Epithelial cell of esophagus (primary cell): Measurements from ENCODE around the gene HSPG2.
"Not testable (repeated sequence)": the region's sequence is repeated elsewhere in the genome, so short reads cannot be mapped to it uniquely, and the experiment has no call there.

Experiments
- DNase-seq: peaks from one replicate; pipeline ENCODE4 v3.0.0; 2010; ENCODE audit warnings: low read depth
- H3K4me3 ChIP-seq: 2 replicates; pipeline ENCODE4 v1.5.1; 2011; ENCODE audit warnings: mild to moderate bottlenecking, low read length, control low read depth
- CTCF ChIP-seq: IDR thresholded peaks from 2 replicates; pipeline ENCODE4 v1.5.1; 2011; ENCODE audit warnings: low read depth, mild to moderate bottlenecking, low read length, control low read depth, inconsistent platforms; ENCODE audit not compliant: insufficient read depth; ENCODE audit errors: missing control alignments

HSPG2 gene

GRCh38 chr1:21833392-21833976 lies 103.6 kb downstream of the HSPG2 start:
- no peak for DNase-seq
- no peak overlapping the region for H3K4me3 ChIP-seq
- TF ChIP-seq CTCF = no peak

DNA sequence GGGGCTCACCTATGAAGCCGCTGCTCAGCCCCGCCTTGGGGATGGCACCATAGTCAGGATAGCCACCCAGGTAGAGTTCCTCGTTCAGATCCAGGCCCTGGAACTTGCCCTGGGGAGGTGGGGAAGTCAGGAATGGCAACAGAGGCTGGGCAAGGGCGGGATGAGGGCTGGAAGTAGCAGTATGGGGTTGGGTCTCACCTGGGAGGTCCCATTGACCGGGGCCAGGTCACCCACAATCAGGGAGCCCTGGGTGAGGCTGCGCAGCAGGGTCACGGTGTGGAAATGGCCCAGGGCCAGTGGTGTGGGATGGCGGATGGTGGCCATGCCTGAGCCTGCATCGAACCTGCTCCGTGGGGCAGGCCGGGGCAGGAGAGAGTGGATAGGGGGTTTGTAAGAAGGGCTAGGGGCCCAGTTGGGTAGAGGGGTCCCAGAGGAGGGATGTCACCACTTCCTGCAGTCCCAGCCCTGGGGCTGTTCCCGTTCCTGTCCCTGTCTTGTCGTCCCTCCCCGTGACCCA lies 105.6 kb downstream of the HSPG2 start:
- no peak overlapping the region for H3K4me3 ChIP-seq
- no peak for DNase-seq
- no peak for TF ChIP-seq CTCF

DNA sequence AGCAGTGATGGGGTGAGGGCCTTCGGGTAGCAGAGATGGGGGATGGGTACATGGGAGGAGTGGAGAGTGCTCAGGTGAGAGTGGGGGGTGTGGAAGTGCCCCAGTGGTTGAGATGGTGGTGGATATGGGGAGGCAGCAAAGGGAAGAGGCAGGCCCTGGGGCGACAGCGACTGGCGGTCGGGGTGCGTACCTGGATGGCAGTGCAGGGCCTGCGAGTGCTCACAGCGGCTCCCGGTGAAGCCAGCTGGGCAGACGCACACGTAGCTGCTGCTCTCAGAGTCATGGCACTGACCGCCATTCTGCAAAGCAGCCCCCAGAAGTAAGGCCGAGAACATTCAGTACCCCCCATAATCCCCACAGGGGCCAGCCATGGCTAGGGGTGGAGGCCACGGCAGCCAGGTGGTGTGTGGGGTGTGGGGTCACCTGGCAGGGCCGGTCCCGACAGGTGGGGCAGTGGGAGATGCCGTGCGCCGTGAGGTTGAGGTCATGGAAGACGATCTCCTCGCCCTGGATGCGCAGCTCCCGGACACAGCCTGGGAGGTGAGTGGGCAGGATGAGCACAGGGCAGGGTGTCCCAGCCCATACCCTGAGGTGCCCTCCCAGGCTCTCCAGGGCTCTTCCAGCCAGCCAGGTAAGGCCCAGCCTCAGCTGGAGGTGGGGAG lies 106.2 kb downstream of the HSPG2 start:
- DNase-seq = no peak
- TF ChIP-seq CTCF = no peak
- H3K4me3 ChIP-seq = no peak overlapping the region

- no peak for DNase-seq
- no peak overlapping the region for H3K4me3 ChIP-seq
- no peak for TF ChIP-seq CTCF
Observed at GRCh38 chr1:21829294-21829693, 107.8 kb downstream of the HSPG2 start.

- no peak for DNase-seq
- no peak overlapping the region for H3K4me3 ChIP-seq
- TF ChIP-seq CTCF = no peak
Observed at GRCh38 chr1:21828506-21829210, 108.5 kb downstream of the HSPG2 start.

DNA sequence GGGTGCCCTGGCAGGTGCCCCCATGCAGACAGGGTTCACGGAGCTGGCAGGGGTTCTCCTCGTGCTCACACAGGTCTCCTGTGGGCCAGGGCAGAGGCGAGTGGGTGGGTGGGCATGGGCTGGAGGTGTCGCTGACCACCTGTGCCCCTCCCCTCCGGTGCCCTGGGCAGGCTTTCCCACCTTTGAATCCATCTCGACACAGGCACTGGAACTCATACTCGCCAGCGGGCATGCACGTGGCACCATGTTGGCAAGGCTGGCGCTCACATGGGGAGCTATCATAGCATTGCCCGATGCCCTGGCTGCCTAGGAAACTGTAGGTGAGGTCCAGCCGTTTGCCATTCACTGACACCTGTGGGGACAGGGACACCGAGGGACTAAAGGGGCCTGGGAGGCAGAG lies 109.0 kb downstream of the HSPG2 start:
- TF ChIP-seq CTCF = no peak
- DNase-seq = no peak
- H3K4me3 ChIP-seq = no peak overlapping the region

DNA sequence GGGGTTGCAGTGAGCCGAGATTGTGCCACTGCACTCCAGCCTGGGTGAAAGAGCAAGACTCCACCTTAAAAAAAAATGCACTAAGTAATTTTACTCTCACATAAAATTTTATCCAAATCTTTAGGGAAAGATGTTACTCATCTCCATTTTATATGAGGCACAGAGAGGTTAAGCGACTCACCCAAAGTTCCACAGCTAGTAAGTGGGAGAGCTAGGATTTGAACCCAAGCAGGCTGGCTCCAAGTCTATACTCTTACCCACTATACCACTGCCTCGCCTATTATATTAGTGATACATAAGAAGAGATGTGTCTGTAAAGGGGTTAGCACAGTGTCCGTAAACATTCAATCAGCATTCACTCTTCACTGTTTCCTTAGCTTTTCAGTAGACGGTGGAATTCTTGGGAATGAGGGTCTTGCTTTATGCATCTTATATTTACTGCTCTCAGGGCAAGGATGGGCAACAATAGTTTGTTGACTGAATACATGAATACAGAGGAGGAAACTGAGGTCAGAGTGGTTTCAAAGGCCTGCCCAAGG lies 109.9 kb downstream of the HSPG2 start:
- no peak for DNase-seq
- no peak overlapping the region for H3K4me3 ChIP-seq
- no peak for TF ChIP-seq CTCF

DNA sequence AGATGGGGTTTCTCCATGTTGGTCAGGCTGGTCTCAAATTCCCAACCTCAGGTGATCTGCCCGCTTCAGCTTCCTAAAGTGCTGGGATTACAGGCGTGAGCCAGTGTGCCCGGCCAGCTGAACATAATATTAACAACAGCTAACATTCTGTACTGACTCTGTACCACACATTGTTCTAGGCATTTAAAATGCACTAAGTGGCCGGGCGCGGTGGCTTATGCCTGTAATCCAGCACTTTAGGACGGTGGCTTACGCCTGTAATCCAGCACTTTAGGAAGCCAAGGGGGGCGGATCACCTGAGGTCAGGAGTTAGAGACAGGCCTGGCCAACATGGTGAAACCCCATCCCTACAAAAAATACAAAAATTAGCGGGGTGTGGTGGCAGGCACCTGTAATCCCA lies 110.4 kb downstream of the HSPG2 start:
- not testable (repeated sequence) for H3K4me3 ChIP-seq, DNase-seq
